HepG2 (cell line): Measurements from ENCODE around the gene ZFP36. TPM values are rescaled to one million over a fixed set of nuclear protein-coding genes. Genes with fewer than 3 reads are reported as not detected.

Experiments used
- CHD4 ChIP-seq: fragments of 200-600 bp; sonication (generic); IDR thresholded peaks from 2 replicates; pipeline ENCODE4 v1.7.0; 2017; ENCODE audit warnings: mild to moderate bottlenecking, low read length, borderline replicate concordance
- FOXC1 ChIP-seq: sonication (generic); formaldehyde crosslinking; IDR thresholded peaks from 2 replicates; pipeline ENCODE4 v1.8.0; 2022; ENCODE audit warnings: mild to moderate bottlenecking, missing genetic modification reagents, borderline replicate concordance
- FOXK1 ChIP-seq: sonication (generic); formaldehyde crosslinking; IDR thresholded peaks from 2 replicates; pipeline ENCODE4 v1.4.0; 2020; ENCODE audit warnings: low read depth, missing genetic modification reagents, borderline replicate concordance
- GPN1 ChIP-seq: sonication (generic); formaldehyde crosslinking; IDR thresholded peaks from 2 replicates; pipeline ENCODE4 v1.5.1; 2020; ENCODE audit warnings: missing genetic modification reagents, borderline replicate concordance
- IKZF1 ChIP-seq: fragments of 450-650 bp; IDR thresholded peaks from 2 replicates; pipeline ENCODE4 v1.7.1; 2016
- ONECUT2 ChIP-seq: sonication (generic); formaldehyde crosslinking; IDR thresholded peaks from 2 replicates; pipeline ENCODE4 v1.4.0; 2020; ENCODE audit warnings: missing genetic modification reagents
- SP4 ChIP-seq: sonication (generic); formaldehyde crosslinking; IDR thresholded peaks from 2 replicates; pipeline ENCODE4 v1.8.1; 2023; ENCODE audit warnings: mild to moderate bottlenecking, missing genetic modification reagents
- TBX2 ChIP-seq: sonication (generic); formaldehyde crosslinking; IDR thresholded peaks from 2 replicates; pipeline ENCODE4 v1.5.0; 2020; ENCODE audit warnings: missing genetic modification reagents, mild to moderate bottlenecking, borderline replicate concordance
- ZFP41 ChIP-seq: sonication (generic); formaldehyde crosslinking; IDR thresholded peaks from 2 replicates; pipeline ENCODE4 v1.4.0; 2020; ENCODE audit warnings: mild to moderate bottlenecking, missing genetic modification reagents, borderline replicate concordance
- ZNF121 ChIP-seq: sonication (generic); formaldehyde crosslinking; IDR thresholded peaks from 2 replicates; pipeline ENCODE4 v1.5.0; 2020; ENCODE audit warnings: mild to moderate bottlenecking, missing genetic modification reagents
- ZNF205 ChIP-seq: IDR thresholded peaks from 2 replicates; pipeline ENCODE4 v1.6.1; 2018; ENCODE audit warnings: missing biosample characterization, missing genetic modification reagents
- ZNF224 ChIP-seq: sonication (generic); formaldehyde crosslinking; IDR thresholded peaks from 2 replicates; pipeline ENCODE4 v1.5.0; 2020; ENCODE audit warnings: mild to moderate bottlenecking, missing genetic modification reagents
- ZNF256 ChIP-seq: sonication (generic); formaldehyde crosslinking; conservative IDR thresholded peaks from 2 replicates; pipeline ENCODE4 v1.4.0; 2020; ENCODE audit warnings: missing genetic modification reagents
- ZNF563 ChIP-seq: sonication (generic); formaldehyde crosslinking; IDR thresholded peaks from 2 replicates; pipeline ENCODE4 v1.8.0; 2022; ENCODE audit warnings: mild to moderate bottlenecking, moderate library complexity, missing genetic modification reagents
- ZNF790 ChIP-seq: sonication (generic); formaldehyde crosslinking; IDR thresholded peaks from 2 replicates; pipeline ENCODE4 v1.8.0; 2022; ENCODE audit warnings: missing genetic modification reagents, mild to moderate bottlenecking, borderline replicate concordance
- ZNF878 ChIP-seq: sonication (generic); formaldehyde crosslinking; IDR thresholded peaks from 2 replicates; pipeline ENCODE4 v1.8.1; 2023; ENCODE audit warnings: mild to moderate bottlenecking, missing genetic modification reagents, moderate library complexity
- polyA plus RNA-seq, 8 experiments: library from polyadenylated mRNA; depleted of rRNA in 3 of 8; stranded (reverse) in 7 of 8; unstranded in 1 of 8; fragments of >200 nt; fragmentation: Illumina TruSeq in 4 of 8; extraction: Trizol in 4 of 8; gene quantifications; 2 replicates each; pipeline versions ENCODE4 v1.2.1 to v1.2.3, GENCODE V29; 2011 to 2016; ENCODE audit warnings: low read depth in 4 of 8, missing spikeins in 1 of 8, mixed read lengths in 1 of 8; ENCODE audit not compliant: insufficient read depth in 1 of 8
- total RNA-seq, 5 experiments: library from RNA; depleted of rRNA; stranded (reverse); fragments of >200 nt; fragmentation: Illumina TruSeq; extraction: Trizol; gene quantifications; 2 replicates each; pipeline ENCODE4 v1.2.3, GENCODE V29; 2016; ENCODE audit warnings: low read depth in 1 of 5
- TF ChIP-seq, protein P1 (sequence below): sonication (generic); formaldehyde crosslinking; IDR thresholded peaks from 2 replicates; pipeline ENCODE4 v1.4.0; 2020; ENCODE audit warnings: mild to moderate bottlenecking, missing genetic modification reagents
- TF ChIP-seq, protein P2 (sequence below): sonication (generic); formaldehyde crosslinking; conservative IDR thresholded peaks from 2 replicates; pipeline ENCODE4 v1.5.0; 2020; ENCODE audit warnings: missing genetic modification reagents
- TF ChIP-seq, protein P3 (sequence below): sonication (generic); IDR thresholded peaks from 2 replicates; pipeline ENCODE4 v1.6.1; 2016; ENCODE audit warnings: low read depth, borderline replicate concordance
- TF ChIP-seq, protein P4 (sequence below): sonication (generic); formaldehyde crosslinking; IDR thresholded peaks from 2 replicates; pipeline ENCODE4 v1.5.0; 2020; ENCODE audit warnings: mild to moderate bottlenecking, missing genetic modification reagents, moderate library complexity

Gene ZFP36
- total and polyA plus RNA-seq, 2 of the 13 experiments (the other 11 are each of a cell fraction or from before 2014, with no cell fraction given): 1.4 to 1.7 TPM

DNA sequence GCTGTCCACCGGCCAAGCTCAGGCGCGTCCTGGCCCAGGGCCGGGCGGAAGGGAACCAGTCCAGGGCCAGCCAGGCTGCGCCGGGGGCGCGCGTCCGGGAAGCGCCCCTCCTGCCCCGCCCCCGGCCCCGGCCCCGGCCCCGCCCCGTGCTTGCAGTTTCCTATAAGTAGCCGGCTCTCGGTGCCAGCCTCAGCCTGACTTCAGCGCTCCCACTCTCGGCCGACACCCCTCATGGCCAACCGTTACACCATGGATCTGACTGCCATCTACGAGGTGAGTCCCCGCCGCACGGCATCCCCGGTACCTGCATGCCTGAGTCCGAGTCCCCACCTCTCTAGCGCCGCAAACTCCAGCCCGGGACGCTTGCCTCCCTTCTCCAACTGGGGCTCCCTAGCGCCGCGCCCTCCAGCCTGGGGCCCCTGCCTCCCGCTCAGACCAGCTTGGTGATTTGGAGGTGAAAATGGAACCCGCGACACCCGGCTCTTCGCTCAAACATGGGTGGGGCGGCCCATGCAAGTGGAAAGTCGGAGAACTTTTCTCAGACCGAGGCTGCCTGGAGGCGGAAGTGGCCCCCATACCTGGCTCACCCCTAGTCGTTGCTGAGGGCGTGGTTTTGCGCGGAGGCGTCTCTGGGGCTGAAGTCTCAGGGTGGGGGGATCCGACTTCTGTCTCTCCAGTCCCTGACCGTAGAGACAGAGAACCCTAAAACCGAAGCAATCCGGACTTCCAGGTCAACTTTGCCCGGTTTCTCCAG is at the start of gene ZFP36 (continued):
- TF ChIP-seq, protein P1, sequence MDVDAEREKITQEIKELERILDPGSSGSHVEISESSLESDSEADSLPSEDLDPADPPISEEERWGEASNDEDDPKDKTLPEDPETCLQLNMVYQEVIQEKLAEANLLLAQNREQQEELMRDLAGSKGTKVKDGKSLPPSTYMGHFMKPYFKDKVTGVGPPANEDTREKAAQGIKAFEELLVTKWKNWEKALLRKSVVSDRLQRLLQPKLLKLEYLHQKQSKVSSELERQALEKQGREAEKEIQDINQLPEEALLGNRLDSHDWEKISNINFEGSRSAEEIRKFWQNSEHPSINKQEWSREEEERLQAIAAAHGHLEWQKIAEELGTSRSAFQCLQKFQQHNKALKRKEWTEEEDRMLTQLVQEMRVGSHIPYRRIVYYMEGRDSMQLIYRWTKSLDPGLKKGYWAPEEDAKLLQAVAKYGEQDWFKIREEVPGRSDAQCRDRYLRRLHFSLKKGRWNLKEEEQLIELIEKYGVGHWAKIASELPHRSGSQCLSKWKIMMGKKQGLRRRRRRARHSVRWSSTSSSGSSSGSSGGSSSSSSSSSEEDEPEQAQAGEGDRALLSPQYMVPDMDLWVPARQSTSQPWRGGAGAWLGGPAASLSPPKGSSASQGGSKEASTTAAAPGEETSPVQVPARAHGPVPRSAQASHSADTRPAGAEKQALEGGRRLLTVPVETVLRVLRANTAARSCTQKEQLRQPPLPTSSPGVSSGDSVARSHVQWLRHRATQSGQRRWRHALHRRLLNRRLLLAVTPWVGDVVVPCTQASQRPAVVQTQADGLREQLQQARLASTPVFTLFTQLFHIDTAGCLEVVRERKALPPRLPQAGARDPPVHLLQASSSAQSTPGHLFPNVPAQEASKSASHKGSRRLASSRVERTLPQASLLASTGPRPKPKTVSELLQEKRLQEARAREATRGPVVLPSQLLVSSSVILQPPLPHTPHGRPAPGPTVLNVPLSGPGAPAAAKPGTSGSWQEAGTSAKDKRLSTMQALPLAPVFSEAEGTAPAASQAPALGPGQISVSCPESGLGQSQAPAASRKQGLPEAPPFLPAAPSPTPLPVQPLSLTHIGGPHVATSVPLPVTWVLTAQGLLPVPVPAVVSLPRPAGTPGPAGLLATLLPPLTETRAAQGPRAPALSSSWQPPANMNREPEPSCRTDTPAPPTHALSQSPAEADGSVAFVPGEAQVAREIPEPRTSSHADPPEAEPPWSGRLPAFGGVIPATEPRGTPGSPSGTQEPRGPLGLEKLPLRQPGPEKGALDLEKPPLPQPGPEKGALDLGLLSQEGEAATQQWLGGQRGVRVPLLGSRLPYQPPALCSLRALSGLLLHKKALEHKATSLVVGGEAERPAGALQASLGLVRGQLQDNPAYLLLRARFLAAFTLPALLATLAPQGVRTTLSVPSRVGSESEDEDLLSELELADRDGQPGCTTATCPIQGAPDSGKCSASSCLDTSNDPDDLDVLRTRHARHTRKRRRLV (CRISPR knock-in tag): 0 out of 2 replicates have a peak, but pooled peaks have one; percentile 21
- TF ChIP-seq ZNF790 (CRISPR knock-in tag) (no peak), IKZF1 (no peak), ZNF224 (0 out of 2 replicates have a peak, but pooled peaks have one; percentile 33), ZFP41 (no peak), GPN1 (no peak), ZNF205 (no peak), ONECUT2 (no peak), SP4 (CRISPR knock-in tag) (no peak), ZNF256 (CRISPR knock-in tag) (no peak), ZNF563 (peak; percentile 68; the same call in 1 of the 2 replicates), CHD4 (peak; percentile 50; the same call in 1 of the 2 replicates), ZNF878 (CRISPR knock-in tag) (peak; percentile 83), ZNF121 (CRISPR knock-in tag) (no peak), FOXK1 (CRISPR knock-in tag) (no peak), TBX2 (peak; percentile 61), FOXC1 (CRISPR knock-in tag) (peak; percentile 87)
- TF ChIP-seq, protein P2, sequence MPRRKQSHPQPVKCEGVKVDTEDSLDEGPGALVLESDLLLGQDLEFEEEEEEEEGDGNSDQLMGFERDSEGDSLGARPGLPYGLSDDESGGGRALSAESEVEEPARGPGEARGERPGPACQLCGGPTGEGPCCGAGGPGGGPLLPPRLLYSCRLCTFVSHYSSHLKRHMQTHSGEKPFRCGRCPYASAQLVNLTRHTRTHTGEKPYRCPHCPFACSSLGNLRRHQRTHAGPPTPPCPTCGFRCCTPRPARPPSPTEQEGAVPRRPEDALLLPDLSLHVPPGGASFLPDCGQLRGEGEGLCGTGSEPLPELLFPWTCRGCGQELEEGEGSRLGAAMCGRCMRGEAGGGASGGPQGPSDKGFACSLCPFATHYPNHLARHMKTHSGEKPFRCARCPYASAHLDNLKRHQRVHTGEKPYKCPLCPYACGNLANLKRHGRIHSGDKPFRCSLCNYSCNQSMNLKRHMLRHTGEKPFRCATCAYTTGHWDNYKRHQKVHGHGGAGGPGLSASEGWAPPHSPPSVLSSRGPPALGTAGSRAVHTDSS (CRISPR knock-in tag): no peak
- TF ChIP-seq, protein P3, sequence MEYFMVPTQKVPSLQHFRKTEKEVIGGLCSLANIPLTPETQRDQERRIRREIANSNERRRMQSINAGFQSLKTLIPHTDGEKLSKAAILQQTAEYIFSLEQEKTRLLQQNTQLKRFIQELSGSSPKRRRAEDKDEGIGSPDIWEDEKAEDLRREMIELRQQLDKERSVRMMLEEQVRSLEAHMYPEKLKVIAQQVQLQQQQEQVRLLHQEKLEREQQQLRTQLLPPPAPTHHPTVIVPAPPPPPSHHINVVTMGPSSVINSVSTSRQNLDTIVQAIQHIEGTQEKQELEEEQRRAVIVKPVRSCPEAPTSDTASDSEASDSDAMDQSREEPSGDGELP: 0 out of 2 replicates have a peak, but pooled peaks have one; percentile 7
- TF ChIP-seq, protein P4, sequence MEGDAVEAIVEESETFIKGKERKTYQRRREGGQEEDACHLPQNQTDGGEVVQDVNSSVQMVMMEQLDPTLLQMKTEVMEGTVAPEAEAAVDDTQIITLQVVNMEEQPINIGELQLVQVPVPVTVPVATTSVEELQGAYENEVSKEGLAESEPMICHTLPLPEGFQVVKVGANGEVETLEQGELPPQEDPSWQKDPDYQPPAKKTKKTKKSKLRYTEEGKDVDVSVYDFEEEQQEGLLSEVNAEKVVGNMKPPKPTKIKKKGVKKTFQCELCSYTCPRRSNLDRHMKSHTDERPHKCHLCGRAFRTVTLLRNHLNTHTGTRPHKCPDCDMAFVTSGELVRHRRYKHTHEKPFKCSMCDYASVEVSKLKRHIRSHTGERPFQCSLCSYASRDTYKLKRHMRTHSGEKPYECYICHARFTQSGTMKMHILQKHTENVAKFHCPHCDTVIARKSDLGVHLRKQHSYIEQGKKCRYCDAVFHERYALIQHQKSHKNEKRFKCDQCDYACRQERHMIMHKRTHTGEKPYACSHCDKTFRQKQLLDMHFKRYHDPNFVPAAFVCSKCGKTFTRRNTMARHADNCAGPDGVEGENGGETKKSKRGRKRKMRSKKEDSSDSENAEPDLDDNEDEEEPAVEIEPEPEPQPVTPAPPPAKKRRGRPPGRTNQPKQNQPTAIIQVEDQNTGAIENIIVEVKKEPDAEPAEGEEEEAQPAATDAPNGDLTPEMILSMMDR (CRISPR knock-in tag): peak; percentile 18; the same call in 1 of the 2 replicates
